Measurements from ENCODE around the gene FRMPD4.
"Not testable (repeated sequence)": the region's sequence is repeated elsewhere in the genome, so short reads cannot be mapped to it uniquely, and the experiment has no call there.

The FRMPD4 gene

GRCh38 chrX:12538096-12538495 lies 399.8 kb downstream of the FRMPD4 start:
- DNase-seq (ENCODE audit: low read depth): not testable (repeated sequence)

- DNase-seq (ENCODE audit: low read depth): not testable (repeated sequence)
These were observed 404.0 kb downstream of the FRMPD4 start for GRCh38 chrX:12542251-12542650.

GRCh38 chrX:12548341-12548740 lies 410.1 kb downstream of the FRMPD4 start:
- DNase-seq (ENCODE audit: low read depth): no peak

- DNase-seq (ENCODE audit: low read depth): no peak
These were observed 410.5 kb downstream of the FRMPD4 start for GRCh38 chrX:12548746-12549145.

- no peak for DNase-seq (ENCODE audit: low read depth)
These were observed 415.9 kb downstream of the FRMPD4 start for GRCh38 chrX:12554206-12554605.

GRCh38 chrX:12563121-12563520 lies 424.8 kb downstream of the FRMPD4 start:
- no peak for DNase-seq (ENCODE audit: low read depth)

GRCh38 chrX:12564221-12564620 lies 425.9 kb downstream of the FRMPD4 start:
- no peak for DNase-seq (ENCODE audit: low read depth)

- DNase-seq (ENCODE audit: low read depth): no peak
These were observed 429.6 kb downstream of the FRMPD4 start for GRCh38 chrX:12567857-12568256.

- no peak for DNase-seq (ENCODE audit: low read depth)
These were observed 432.7 kb downstream of the FRMPD4 start for GRCh38 chrX:12570859-12571501.

GRCh38 chrX:12579311-12579710 lies 441.0 kb downstream of the FRMPD4 start:
- no peak for DNase-seq (ENCODE audit: low read depth)

GRCh38 chrX:12580548-12580947 lies 442.3 kb downstream of the FRMPD4 start:
- no peak for DNase-seq (ENCODE audit: low read depth)

GRCh38 chrX:12581546-12581945 lies 443.3 kb downstream of the FRMPD4 start:
- DNase-seq (ENCODE audit: low read depth): no peak

GRCh38 chrX:12582649-12583048 lies 444.4 kb downstream of the FRMPD4 start:
- DNase-seq (ENCODE audit: low read depth): no peak

GRCh38 chrX:12583543-12583942 lies 445.3 kb downstream of the FRMPD4 start:
- no peak for DNase-seq (ENCODE audit: low read depth)

- DNase-seq (ENCODE audit: low read depth): no peak
These were observed 457.4 kb downstream of the FRMPD4 start for GRCh38 chrX:12595720-12596119.

- DNase-seq (ENCODE audit: low read depth): no peak
These were observed 471.8 kb downstream of the FRMPD4 start for GRCh38 chrX:12610079-12610478.

- DNase-seq (ENCODE audit: low read depth): no peak
These were observed 473.2 kb downstream of the FRMPD4 start for GRCh38 chrX:12611471-12611870.

GRCh38 chrX:12614266-12614665 lies 476.0 kb downstream of the FRMPD4 start:
- DNase-seq (ENCODE audit: low read depth): no peak

GRCh38 chrX:12615061-12615460 lies 476.8 kb downstream of the FRMPD4 start:
- no peak for DNase-seq (ENCODE audit: low read depth)

GRCh38 chrX:12617241-12617640 lies 479.0 kb downstream of the FRMPD4 start:
- no peak for DNase-seq (ENCODE audit: low read depth)

GRCh38 chrX:12647230-12647629 lies 509.0 kb downstream of the FRMPD4 start:
- no peak for DNase-seq (ENCODE audit: low read depth)

GRCh38 chrX:12648995-12649394 lies 510.7 kb downstream of the FRMPD4 start:
- no peak for DNase-seq (ENCODE audit: low read depth)

- no peak for DNase-seq (ENCODE audit: low read depth)
These were observed 519.2 kb downstream of the FRMPD4 start for GRCh38 chrX:12657433-12657832.

- DNase-seq (ENCODE audit: low read depth): no peak
These were observed 519.6 kb downstream of the FRMPD4 start for GRCh38 chrX:12657881-12658280.

- DNase-seq (ENCODE audit: low read depth): no peak
These were observed 523.2 kb downstream of the FRMPD4 start for GRCh38 chrX:12661464-12661863.
